Muscle layer of colon (tissue), 2 donors: ENCODE measurements around the gene ATXN7L1.
"Not testable (repeated sequence)": the region's sequence is repeated elsewhere in the genome, so short reads cannot be mapped to it uniquely, and the experiment has no call there.

Source experiments
- H3K27ac ChIP-seq: one replicate; pipeline ENCODE4 v1.7.0; 2013; ENCODE audit warnings: low read depth, mild to moderate bottlenecking, low read length, moderate library complexity
- H3K27me3 ChIP-seq, 2 donors: one replicate each; pipeline ENCODE4 v1.7.0; 2013; ENCODE audit warnings: low read length in 2 of 2, mild to moderate bottlenecking in 2 of 2; ENCODE audit not compliant: insufficient read depth in 2 of 2, control insufficient read depth in 1 of 2
- H3K36me3 ChIP-seq: one replicate; pipeline ENCODE4 v1.7.0; 2013; ENCODE audit warnings: mild to moderate bottlenecking, low read length; ENCODE audit not compliant: insufficient read depth
- H3K4me1 ChIP-seq: one replicate; pipeline ENCODE4 v1.7.0; 2013; ENCODE audit warnings: mild to moderate bottlenecking, low read length; ENCODE audit not compliant: insufficient read depth
- H3K4me3 ChIP-seq, 2 donors: one replicate each; pipeline ENCODE4 v1.7.0; 2013; ENCODE audit warnings: low read length in 2 of 2, low read depth in 1 of 2, mild to moderate bottlenecking in 1 of 2, moderate library complexity in 1 of 2
- H3K9ac ChIP-seq: one replicate; pipeline ENCODE4 v1.7.0; 2013; ENCODE audit warnings: low read length
- H3K9me3 ChIP-seq: one replicate; pipeline ENCODE4 v1.7.0; 2013; ENCODE audit warnings: mild to moderate bottlenecking, low read length
- donor health status: abdominal sarcoma.
- donor health status: Adenocarcinoma of cecum.

The ATXN7L1 gene

GRCh38 chr7:105718511-105718925, 157.9 kb downstream of the ATXN7L1 start:
- no peak overlapping the region for H3K4me3 ChIP-seq
- H3K4me1 ChIP-seq = peaks cover 7% of the 10 kb centered on the region
- no peak overlapping the region for H3K9ac ChIP-seq
- H3K27me3 ChIP-seq = no peaks in the 10 kb centered on the region
- H3K9me3 ChIP-seq = no peaks in the 10 kb centered on the region
- H3K36me3 ChIP-seq = peaks cover 3% of the 10 kb centered on the region
- no peak overlapping the region for H3K27ac ChIP-seq

GRCh38 chr7:105715528-105715927, 160.9 kb downstream of the ATXN7L1 start:
- Histone ChIP-seq H3K4me1 (peaks cover 7% of the 10 kb centered on the region), H3K27me3 (no peaks in the 10 kb centered on the region), H3K27ac (no peak overlapping the region), H3K4me3 (no peak overlapping the region), H3K9me3 (no peaks in the 10 kb centered on the region), H3K36me3 (peaks cover 3% of the 10 kb centered on the region), H3K9ac (no peak overlapping the region)

DNA sequence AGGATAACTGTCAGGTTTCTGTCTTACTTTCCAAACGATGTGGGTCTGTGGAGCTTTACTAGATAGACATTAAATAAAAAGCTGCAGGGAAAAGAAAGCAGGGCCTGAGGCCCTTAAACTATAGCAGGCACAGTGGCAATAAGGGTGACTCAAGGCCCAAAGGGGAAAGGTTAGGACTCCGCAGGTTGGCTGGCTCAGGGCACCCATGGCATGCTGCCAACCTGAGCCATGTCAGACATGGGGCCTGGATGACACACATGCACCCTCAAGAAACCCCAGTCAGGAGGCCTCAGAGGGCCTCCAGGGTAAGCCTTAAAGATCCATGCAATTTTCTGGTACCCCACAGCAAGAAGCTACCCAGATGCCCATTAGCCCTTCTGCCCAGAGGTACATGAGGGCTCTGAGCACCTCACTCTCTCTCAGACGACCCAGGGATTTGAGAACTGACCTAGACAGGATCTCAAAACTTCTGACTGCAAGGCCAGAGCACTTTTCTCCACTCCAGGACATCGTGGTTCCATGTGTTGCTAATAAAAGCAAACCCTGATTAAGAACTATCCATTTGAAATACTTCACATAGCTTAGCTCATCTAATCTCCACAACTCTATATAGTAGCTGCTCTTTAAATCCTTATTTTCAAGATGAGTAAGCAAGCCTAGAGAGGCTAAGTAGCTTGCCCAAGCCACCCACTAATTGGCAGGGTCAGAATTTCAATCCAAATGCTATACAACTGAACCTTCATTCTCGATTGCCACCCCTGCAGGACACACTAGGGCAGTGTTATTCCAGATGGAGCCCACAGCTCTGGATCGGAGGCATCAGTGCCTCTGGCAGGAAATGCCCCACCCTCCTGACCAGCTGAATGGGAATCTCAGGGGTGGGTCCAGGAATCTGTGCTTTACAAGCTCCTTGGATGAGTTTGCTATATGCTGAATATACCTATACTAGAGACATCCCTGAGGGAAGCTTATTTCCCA, 162.6 kb downstream of the ATXN7L1 start:
- no peaks in the 10 kb centered on the region for H3K4me1 ChIP-seq
- no peaks in the 10 kb centered on the region for H3K36me3 ChIP-seq
- no peaks in the 10 kb centered on the region for H3K9me3 ChIP-seq
- no peak overlapping the region for H3K4me3 ChIP-seq
- H3K27ac ChIP-seq = no peak overlapping the region
- no peak overlapping the region for H3K9ac ChIP-seq
- H3K27me3 ChIP-seq = no peaks in the 10 kb centered on the region

GRCh38 chr7:105712877-105713276, 163.5 kb downstream of the ATXN7L1 start:
- Histone ChIP-seq H3K36me3 (no peaks in the 10 kb centered on the region), H3K27ac (no peak overlapping the region), H3K27me3 (no peaks in the 10 kb centered on the region), H3K4me3 (no peak overlapping the region), H3K9me3 (no peaks in the 10 kb centered on the region), H3K9ac (no peak overlapping the region), H3K4me1 (peaks cover 5% of the 10 kb centered on the region)

DNA sequence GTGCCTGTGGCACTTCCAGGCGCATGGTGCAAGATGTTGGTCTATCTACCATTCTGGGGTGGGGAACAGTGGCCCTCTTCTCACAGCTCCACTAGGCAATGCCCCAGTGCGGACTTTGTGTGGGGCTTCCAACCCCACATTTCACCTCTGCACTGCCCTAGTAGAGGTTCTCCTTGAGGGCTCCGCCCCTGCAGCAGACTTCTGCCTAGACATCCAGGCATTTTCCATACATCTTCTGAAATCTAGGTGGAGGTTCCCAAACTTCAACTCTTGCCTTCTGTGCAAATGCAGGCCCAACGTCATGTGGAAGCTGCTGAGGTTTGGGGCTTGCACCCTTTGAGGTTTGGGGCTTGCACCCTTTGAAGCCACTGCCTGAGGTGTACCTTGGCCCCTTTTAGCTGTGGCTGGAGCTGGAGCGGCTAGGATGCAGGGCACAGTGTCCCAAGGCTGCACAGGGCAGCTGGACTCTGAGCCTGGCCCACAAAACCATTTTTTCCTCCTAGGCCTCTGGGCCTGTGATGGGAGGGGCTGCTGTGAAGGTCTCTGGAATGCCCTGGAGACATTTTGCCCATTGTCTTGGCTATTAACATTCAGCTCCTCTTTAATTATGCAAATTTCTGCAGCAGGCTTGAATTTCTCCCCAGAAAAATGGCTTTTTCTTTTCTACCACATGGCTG, 164.5 kb downstream of the ATXN7L1 start:
- Histone ChIP-seq H3K27ac (no peak overlapping the region), H3K9me3 (no peaks in the 10 kb centered on the region), H3K9ac (no peak overlapping the region), H3K4me3 (no peak overlapping the region), H3K27me3 (no peaks in the 10 kb centered on the region), H3K4me1 (peaks cover 14% of the 10 kb centered on the region), H3K36me3 (peaks cover 7% of the 10 kb centered on the region)

GRCh38 chr7:105710720-105711119, 165.7 kb downstream of the ATXN7L1 start:
- peaks cover 14% of the 10 kb centered on the region for H3K4me1 ChIP-seq
- not testable (repeated sequence) for H3K4me3 ChIP-seq, H3K9ac ChIP-seq, H3K27ac ChIP-seq, H3K27me3 ChIP-seq, H3K9me3 ChIP-seq, H3K36me3 ChIP-seq

DNA sequence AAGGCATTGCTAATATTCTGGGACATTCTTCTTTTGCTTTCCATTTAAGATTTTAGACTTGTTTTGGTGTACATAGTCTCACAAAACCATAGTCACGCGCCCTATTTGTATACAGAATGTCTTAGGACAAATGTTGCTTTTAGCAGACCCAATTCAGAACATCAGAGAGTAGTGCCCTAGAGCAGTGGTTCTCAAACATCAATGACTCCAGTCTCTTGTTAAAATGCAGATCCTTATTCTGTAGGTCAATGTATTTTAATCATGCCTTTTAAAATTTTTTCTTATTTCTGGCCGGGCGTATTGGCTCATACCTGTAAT, 167.7 kb downstream of the ATXN7L1 start:
- H3K27ac ChIP-seq = no peak overlapping the region
- H3K27me3 ChIP-seq = no peaks in the 10 kb centered on the region
- no peak overlapping the region for H3K9ac ChIP-seq

DNA sequence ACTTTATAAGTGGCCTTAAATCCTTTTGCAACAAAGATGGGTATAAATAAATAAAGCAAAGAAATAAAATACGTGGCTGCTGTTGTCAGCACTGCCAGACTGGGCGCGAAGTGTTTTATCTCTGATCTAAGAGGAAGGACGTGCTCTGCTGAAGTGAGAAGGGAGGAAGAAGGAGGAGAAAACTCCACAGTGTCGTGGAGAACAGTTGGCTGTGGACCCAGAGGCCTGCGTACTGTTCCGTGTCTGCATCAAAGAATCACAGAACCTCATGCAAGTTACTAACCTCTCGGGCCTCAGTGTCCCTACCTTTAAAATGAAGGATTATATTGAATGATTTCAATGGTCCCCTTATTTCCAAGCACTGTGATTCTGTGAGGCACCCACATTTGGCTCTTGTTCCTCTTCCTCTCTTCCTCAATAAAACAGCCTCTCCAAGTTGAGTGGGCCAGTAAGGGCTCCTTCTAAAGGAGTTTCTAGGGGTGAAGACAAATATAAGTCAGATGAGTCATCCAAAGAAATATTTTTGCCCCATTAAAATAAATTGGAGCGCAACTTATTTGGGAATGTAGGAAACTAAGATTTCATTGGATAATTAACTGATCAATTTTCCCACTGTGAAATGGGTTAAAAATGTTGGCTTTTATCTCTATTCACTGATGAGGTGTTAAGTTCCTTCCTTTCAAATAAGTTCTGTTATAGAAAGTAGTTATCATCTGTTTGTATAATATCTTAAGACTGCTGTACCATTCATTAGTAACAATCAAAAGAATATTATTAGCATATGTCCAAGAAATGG, 168.2 kb downstream of the ATXN7L1 start:
- H3K9me3 ChIP-seq = no peaks in the 10 kb centered on the region
- no peak overlapping the region for H3K9ac ChIP-seq
- peaks cover 14% of the 10 kb centered on the region for H3K4me1 ChIP-seq
- no peaks in the 10 kb centered on the region for H3K27me3 ChIP-seq
- no peak overlapping the region for H3K27ac ChIP-seq
- H3K36me3 ChIP-seq = peaks cover 7% of the 10 kb centered on the region
- no peak overlapping the region for H3K4me3 ChIP-seq

More for the DNA sequence above, 167.7 kb downstream of the ATXN7L1 start:
- peaks cover 7% of the 10 kb centered on the region for H3K36me3 ChIP-seq
- H3K4me1 ChIP-seq = peaks cover 14% of the 10 kb centered on the region
- no peak overlapping the region for H3K4me3 ChIP-seq
- H3K9me3 ChIP-seq = no peaks in the 10 kb centered on the region

DNA sequence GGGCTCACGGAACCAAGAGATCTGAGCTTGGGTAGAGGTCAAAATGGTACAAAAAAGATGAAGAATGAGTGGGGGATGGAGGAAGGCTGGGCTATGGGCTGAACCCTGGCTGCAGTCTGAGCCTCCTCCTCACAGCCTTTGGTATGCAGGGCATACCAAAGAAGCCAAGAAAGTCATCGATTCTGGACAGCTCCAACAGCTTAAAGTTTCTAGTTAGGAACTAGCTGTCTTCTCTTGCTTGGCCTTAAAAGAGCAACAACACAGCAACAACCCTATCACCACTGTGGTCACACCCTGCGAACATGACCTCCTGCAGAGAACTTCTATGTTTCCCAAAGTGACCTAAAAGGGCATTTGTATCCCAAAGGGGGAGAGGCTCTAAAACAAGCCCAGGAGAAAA, 169.0 kb downstream of the ATXN7L1 start:
- H3K27ac ChIP-seq = no peak overlapping the region
- peaks cover 7% of the 10 kb centered on the region for H3K36me3 ChIP-seq
- H3K27me3 ChIP-seq = no peaks in the 10 kb centered on the region
- H3K9me3 ChIP-seq = no peaks in the 10 kb centered on the region
- peaks cover 14% of the 10 kb centered on the region for H3K4me1 ChIP-seq
- H3K4me3 ChIP-seq = no peak overlapping the region
- no peak overlapping the region for H3K9ac ChIP-seq

GRCh38 chr7:105705427-105705826, 171.0 kb downstream of the ATXN7L1 start:
- Histone ChIP-seq H3K9ac (no peak overlapping the region), H3K9me3 (no peaks in the 10 kb centered on the region), H3K4me1 (peaks cover 14% of the 10 kb centered on the region), H3K4me3 (no peak overlapping the region), H3K36me3 (peaks cover 7% of the 10 kb centered on the region), H3K27me3 (no peaks in the 10 kb centered on the region), H3K27ac (no peak overlapping the region)

DNA sequence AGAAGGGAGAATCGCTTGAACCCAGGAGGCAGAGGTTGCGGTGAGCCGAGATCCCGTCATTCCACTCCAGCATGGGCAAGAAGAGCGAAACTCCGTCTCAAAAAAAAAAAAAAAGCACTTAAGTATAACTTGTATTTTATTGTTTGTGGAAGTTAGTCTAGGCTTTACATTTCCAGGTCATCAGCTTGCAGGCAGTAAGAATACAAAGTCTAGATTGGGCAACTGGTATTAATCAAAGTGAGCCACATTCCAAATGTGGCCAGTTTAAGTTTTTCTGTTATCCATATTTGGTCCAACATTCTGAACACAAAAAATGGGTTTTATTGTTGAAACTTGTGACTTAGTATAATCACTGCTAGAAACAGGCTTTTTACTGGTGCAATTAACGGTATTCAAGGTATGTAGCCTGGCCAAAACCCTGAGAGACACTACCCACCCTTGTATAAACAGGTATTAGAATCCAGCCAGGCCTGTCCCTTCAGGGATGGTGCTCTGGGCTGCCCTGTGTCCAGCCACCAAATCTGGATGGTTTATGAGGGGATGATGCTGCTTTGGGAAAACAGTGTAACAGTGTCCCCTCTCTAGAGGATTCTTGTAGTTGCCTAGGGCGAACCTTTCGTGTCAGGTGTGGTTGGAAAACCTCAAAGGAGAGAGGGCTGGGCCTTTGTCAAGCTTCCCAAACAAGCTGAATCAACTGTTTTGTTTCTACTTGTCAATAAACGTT, 173.0 kb downstream of the ATXN7L1 start:
- no peak overlapping the region for H3K27ac ChIP-seq
- peaks cover 7% of the 10 kb centered on the region for H3K36me3 ChIP-seq
- peaks cover 13% of the 10 kb centered on the region for H3K4me1 ChIP-seq
- H3K4me3 ChIP-seq = no peak overlapping the region
- H3K9ac ChIP-seq = no peak overlapping the region
- no peaks in the 10 kb centered on the region for H3K27me3 ChIP-seq
- no peaks in the 10 kb centered on the region for H3K9me3 ChIP-seq
